Erythroblast (primary cell): Measurements from ENCODE around the gene ANXA4.
"Not testable (repeated sequence)": the region's sequence is repeated elsewhere in the genome, so short reads cannot be mapped to it uniquely, and the experiment has no call there.

Experiments
- DNase-seq, 2 experiments: peaks; one replicate each; lab custom pipeline; 2025; lab: John Stamatoyannopoulos, UW
- GATA1 ChIP-seq: IDR thresholded peaks from 2 replicates; pipeline ENCODE4 v1.6.1; 2011; ENCODE audit warnings: low read depth, mild to moderate bottlenecking, control low read depth, low read length, moderate library complexity
- POLR2A ChIP-seq: IDR thresholded peaks from 2 replicates; pipeline ENCODE4 v1.6.1; 2011; ENCODE audit warnings: mild to moderate bottlenecking, low read length

The ANXA4 gene

DNA sequence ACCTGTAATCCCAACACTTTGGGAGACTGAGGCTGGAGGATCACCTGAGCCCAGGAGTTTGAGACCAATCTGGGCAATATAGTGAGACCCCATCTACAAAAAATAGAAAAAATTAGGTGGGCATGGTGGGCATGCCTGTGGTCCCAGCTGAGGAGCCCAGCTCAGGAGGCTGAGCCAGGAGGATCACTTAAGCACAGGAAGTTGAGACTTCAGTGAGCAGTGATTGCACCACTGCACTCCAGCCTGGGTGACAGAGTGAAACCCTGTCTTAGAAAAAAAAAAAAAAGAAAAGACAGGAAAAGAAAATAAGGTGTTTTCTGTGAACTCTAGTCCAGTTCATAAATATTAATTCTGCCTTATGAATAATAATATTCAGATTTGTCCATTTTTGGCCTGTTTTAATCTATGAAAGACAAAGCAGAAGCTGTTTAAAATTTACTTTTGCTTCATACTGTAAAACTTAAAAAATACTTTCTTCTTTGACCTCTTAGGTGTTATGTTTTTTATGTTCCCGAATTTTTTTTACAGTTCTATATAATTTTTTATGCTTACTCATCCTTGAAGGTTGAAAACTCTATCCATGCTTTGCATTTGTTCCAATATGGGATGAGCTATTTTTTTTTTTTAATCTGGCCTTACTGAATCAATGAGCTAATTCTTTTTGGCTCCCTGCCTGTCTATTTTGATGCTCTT is 8.4 kb upstream of the ANXA4 start:
- DNase-seq, result no peak
- TF ChIP-seq GATA1, result no peak
- TF ChIP-seq POLR2A, result no peak

DNA sequence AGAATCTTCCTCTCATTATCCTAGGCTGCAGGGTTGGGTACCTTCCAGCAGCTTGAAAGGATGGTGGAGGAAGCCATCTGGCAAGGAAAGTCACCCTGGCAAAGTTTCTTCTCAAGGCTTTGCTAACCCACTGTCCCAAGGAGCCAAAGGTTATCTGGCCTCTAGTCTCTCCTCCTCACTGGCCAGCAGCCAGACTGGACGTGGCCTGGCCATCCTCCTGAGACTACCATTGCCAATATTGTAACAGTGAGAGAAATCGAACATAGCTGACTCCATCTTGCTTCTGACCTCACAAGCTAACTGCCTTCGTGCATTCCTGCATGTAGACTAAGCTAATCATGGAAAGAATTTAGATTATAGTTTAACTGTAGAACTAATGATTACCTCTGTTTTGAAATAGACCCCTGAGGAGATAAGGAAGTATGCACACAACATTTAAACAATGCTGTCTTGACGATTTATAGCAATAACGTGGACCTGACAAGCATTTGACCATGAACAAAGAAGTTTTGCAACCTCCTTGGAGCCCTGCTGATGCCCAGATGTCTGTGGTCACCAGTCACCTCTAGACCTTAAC is 7.8 kb upstream of the ANXA4 start:
- TF ChIP-seq POLR2A (no peak), GATA1 (no peak)
- no peak for DNase-seq

DNA sequence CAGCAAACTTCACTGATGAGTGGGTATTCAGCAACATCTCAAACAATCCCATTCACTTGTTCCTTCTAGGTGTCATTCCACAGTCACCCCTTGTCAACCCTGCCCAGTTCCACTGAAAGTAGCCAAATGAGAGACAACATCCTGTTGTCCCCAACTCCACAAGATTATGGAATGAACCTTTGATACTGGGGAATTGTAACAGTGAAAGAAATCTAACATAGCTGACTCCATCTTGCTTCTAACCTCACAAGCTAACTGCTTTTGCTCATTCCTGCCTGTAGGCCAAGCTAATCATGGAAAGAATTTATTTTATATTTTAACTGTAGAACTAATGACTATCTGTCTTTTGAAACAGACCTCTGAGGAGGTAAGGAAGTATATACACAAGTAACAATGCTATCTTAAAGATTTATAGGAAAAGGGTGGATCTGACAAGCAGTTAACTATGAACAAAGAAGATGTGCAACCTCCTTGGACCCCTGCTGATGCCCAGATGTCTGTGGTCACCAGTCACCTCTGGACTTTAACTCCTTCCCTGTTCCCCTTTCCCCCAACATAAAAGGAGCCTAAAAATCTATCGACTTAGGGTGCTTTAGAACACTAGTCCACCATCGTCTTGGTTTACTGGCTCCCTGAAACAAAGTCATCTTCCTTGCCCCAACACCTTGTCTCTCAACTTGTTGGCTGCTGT is 6.9 kb upstream of the ANXA4 start:
- no peak for DNase-seq
- TF ChIP-seq GATA1 (no peak), POLR2A (no peak)

DNA sequence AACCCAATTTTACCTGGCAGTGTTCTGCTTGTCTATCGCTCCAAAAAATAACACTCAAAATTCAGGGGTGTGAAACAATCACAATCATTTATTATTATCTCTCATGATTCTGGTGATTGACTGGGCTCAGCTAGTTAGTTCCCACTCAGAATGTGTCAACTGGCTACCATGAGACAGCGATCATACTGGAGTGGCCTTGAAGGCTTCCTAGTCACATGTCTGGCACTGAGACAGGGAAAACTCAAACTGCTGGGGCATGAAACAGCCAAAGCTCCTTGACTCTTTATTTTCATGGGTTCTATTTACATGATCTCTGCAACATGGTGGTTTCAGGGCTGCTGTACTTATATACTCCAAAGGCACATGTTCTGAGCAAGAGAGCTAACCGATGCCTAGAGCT is 6.2 kb upstream of the ANXA4 start:
- TF ChIP-seq POLR2A (no peak), GATA1 (no peak)
- no peak for DNase-seq

DNA sequence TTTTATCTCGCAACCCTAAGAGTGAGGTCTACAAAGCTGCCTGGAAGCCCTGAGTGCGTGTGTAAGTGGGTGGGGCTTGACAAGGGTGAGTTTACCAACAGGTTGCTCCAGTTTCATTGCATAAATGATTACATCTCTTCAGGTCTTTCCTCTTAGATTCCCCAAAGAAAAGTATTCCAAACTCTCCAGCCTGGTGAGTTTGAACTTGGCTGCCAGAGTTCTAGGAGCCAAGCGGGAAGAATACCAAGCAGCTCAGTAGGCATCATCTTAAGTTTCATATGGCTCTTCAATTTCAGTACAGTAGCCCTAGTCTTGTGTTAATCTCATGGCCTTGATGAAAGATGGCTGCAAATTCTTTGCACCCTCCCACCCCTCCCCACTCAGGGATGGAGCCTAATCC is 3.8 kb upstream of the ANXA4 start:
- not testable (repeated sequence) for DNase-seq

DNA sequence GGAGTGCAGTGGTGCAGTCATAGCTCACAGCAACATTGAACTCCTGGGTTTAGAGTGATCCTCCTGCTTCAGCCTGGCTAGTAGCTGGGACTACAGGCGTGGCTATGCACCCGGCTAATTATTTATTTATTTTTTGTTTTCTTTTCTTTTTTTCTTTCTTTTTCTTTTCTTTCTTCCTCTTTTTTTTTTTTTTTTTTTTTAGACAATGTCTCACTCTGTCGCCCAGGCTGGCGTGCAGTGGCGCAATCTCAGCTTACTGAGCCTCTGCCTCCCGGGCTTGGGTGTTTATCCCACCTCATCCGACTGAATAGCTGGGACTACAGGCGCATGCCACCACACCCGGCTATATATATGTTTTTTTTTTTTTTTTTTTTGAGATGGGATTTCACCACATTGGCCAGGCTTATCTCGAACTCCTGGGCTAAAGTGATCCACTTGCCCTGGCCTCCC is 1.4 kb upstream of the ANXA4 start:
- DNase-seq, result no peak
- TF ChIP-seq GATA1 (no peak), POLR2A (no peak)

DNA sequence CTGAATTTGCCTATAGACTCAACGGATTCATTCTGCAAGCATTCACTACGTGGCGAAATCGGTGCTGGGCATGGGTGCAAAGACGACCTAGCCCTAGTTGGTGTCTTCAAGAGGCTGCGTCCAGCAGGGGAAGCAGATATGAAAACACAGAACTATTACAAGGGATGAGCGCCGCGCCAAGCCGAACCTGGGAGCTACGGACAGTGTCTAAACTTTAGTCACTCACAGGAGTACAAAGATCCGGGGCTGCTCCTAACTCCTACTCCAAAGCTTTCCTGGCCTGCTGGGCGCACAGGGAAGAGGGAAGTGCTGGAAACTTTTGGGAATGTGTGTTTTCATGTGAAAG is 732 bp upstream of the ANXA4 start:
- TF ChIP-seq GATA1 (no peak), POLR2A (no peak)
- DNase-seq, result peak; percentile 66

DNA sequence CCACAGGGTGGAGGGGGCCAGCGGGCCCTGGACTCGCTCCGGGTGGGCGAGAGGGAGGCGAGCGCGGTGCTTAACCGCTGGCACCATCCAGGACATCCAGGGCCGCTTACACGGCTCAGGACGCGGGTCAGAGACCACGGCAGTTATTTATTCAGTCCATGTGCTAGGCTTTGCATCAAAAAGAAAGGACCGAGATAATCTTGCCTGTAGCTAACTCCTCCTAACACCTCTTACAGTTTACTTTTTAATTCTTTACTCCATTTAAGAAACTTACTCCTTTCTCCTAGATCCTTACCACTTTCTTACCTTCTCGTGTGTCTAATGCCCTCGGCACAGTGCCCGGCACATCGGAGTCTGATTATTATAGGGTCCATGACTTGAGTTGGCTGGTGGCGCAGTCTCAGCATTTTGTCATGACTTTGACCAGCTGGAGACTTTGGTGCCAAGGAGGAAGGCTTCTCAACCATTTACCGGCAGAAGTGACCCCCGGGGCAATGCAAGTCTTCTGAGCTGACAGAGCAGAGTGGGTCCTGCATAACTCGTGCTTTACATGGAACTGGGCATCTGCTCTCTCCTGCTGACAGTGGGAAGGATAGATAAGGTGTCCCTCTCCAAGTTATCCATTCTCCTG is 503 bp downstream of the ANXA4 start:
- peak; percentile 37 to 51 for DNase-seq
- no peak for TF ChIP-seq POLR2A
- no peak for TF ChIP-seq GATA1

DNA sequence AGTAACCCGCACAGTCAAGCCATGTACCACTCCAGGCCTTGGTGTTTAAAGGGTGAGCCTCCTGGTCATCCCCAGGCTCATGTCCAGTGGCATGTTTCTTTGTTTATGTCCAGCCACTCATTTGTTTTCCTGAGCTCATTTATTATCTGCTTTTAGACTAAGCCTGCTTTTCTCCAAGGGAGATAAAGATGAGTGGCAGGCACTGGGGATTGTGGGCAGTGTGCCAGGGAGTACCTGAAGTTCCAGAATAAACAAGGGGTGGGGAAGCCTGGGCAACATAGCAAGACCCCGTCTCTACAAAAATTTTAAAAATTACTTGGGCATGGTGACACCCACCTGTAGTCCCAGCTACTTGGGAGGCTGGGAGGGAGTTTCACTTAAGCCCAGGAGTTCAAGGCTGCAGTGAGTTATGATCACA is 1.9 kb downstream of the ANXA4 start:
- TF ChIP-seq GATA1, result no peak
- TF ChIP-seq POLR2A, result no peak
- DNase-seq, result peak; percentile 60 to 70

DNA sequence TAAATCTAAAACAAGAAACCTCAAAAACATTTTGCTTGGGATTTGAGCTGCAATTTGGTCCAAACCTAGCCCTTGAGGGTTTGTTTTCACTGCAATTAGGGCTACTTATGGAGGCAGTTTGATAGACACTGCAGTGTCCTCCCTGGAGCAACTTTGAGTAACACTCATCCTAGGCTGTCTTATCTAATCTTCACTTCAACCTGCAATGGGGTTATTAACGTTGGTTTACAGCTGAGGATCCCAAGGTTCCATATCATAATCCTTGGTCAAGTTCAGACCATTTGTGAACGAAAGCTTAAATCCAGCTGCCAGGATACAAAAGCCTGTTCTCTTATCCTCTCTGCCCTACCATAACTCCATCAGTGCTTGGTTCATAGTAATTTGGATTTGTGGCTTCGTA is 2.5 kb downstream of the ANXA4 start:
- no peak for TF ChIP-seq POLR2A
- TF ChIP-seq GATA1, result no peak
- peak; percentile 58 to 65 for DNase-seq

DNA sequence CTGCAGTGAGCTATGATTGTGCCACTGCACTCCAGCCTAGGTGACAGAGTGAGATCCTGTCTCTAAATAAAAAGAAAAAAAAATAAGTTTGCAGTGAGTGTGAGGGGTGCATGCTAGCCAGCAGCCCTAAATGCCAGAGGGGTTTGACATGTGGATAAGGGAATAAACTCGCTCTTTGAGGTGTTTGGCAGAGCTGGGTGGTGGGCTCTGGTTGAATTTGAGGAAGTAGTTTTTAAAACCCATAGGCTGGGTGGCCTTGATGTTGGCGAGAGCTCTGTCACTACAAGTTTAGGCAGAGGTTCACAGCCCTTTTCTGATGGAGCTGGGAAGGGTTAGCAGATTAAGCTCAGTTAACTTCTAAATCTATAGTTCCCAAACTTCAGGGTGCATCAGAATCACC is 3.1 kb downstream of the ANXA4 start:
- no peak for DNase-seq
- TF ChIP-seq POLR2A (no peak), GATA1 (no peak)

DNA sequence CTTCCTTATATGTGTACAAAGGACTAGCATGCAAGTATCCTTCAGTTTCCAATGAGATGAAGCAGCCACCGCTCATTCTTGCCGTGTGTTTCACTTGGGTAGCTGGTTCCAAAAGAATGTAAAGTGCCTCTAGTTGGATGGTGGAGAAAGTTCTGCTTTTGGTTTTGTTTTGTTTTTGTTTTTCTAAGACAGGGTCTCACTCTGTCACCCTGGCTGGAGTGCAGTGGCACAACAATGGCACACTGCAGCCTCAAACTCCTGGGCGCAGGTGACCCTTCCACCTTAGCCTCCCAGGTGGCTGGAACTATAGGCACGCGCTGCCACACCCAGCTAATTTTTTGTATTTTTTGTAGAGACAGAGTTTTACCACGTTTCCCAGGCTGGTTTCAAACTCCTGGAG is 8.3 kb downstream of the ANXA4 start:
- TF ChIP-seq GATA1 (no peak), POLR2A (no peak)
- no peak for DNase-seq

DNA sequence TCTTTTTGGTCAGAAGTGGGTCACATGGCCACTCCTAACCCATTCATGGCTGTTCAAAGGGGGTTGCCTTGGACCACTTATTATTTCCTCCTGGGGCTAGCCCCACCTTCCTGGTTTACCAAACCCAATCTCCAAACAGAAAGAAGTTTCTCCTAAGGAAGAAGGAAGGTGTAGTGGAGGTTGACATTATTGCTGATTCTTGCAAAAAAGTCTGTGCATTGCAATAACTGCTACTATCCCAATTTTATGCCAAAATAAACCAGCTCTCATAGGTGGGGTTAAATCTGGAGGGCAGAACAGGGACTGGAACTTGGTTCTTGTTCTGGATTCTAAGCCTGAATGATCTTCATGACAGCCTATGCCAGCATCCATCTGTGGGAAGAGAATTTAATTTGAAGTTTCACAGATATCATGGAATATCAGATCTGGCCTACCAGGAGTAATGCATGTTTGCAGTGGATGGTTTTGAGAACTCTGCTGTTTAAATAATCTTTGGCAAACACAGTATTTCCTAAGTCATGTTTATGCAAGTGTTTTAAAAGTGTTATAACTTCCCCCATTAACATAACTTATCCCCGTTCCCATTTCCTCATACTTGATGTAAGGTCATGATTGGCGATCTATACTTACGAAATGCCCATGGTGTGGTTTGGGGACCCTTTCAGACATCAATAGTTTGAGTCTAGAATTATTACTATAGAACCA is 11.9 kb downstream of the ANXA4 start:
- no peak for TF ChIP-seq POLR2A
- no peak for TF ChIP-seq GATA1
- no peak for DNase-seq
